ENCODE measurements around the gene CSTB.
"Not testable (repeated sequence)": the region's sequence is repeated elsewhere in the genome, so short reads cannot be mapped to it uniquely, and the experiment has no call there.

Gene CSTB, protein sequence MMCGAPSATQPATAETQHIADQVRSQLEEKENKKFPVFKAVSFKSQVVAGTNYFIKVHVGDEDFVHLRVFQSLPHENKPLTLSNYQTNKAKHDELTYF

DNA sequence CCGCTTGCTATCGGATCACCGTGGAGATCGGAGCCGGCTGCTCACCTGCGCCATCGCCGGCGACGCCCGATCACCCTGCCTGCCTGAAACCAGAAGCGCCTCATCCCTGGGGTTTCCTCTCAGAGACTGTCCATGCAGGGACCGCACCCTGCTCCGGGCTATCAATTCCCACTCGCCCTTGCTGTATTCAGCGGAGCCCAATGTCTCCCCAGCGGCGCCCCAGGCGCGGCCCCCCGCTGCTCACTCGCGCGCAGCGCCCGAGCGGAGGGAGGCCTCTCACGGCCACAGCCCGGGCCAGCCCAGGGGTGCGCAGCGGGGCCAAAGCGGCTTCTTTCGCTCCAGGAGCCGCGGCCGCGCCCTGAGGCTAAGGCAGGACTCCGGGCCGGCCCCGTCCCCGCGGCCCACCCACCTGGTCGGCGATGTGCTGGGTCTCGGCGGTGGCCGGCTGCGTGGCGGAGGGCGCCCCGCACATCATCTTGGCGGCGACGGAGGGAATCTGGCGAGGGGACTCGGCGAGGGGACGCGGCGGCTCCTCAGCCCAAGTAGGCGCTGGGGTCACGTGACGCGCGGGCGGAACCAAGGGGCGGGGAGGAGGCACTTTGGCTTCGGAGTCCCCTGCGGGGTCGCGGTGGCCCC is at the start of gene CSTB:
Gene CSTB (minus strand): TSS at position 514 of the 636 bp plus-strand sequence. CDS start 39 bp downstream, at position 475.
- H3K27ac Mint-ChIP-seq: peak within 1 kb of the TSS; percentile 78
- ATAC-seq: peak; percentile 83
- peaks cover 7% of the 10 kb centered on the region for H3K9me3 Mint-ChIP-seq
- peak within 1 kb of the TSS; percentile 88 for H3K4me3 Mint-ChIP-seq
- H3K4me1 Mint-ChIP-seq: peaks cover 61% of the 10 kb centered on the region
- peaks cover 33% of the 10 kb centered on the region for H3K36me3 Mint-ChIP-seq
- H3K27me3 Mint-ChIP-seq: no peaks in the 10 kb centered on the region

DNA sequence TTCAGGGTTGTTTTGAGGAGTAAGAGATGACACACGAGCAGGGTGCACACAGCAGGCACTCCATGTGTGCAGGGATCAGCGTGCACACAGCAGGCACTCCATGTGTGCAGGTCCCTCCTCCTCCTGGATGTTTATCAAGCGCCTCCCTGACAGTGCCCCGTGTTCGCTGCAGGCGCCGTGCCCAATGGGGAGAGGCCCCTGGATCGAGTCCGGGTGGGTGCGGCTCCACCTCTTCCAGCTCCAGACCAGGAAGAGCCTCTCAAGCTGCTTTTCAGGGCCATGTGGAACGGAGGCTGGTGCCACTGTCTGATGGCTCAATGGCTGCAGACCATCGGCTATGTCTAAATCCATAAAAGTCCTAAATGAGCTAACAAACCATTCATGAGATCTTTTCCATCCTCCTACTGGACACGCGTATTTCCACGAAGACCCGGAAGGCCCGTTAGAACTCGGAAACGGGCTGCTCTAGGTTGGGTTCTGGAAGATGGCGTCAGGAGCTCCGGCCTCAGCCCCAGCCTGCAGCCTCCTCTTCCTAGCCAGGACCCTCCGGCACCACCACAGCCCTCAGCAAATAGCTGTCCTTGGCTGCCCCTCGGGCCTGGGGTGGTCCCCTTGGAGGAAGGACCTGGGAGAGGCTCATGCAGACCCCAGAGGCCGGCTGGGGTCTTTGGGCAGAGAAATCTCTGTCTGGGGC is 49.3 kb upstream of the CSTB start:
- no peaks in the 10 kb centered on the region for H3K9me3 Mint-ChIP-seq
- H3K27me3 Mint-ChIP-seq: peaks cover 27% of the 10 kb centered on the region
- H3K4me1 Mint-ChIP-seq: no peaks in the 10 kb centered on the region
- H3K36me3 Mint-ChIP-seq: no peaks in the 10 kb centered on the region
- no peak for ATAC-seq
- H3K4me3 Mint-ChIP-seq: no peak overlapping the region
- no peak overlapping the region for H3K27ac Mint-ChIP-seq

DNA sequence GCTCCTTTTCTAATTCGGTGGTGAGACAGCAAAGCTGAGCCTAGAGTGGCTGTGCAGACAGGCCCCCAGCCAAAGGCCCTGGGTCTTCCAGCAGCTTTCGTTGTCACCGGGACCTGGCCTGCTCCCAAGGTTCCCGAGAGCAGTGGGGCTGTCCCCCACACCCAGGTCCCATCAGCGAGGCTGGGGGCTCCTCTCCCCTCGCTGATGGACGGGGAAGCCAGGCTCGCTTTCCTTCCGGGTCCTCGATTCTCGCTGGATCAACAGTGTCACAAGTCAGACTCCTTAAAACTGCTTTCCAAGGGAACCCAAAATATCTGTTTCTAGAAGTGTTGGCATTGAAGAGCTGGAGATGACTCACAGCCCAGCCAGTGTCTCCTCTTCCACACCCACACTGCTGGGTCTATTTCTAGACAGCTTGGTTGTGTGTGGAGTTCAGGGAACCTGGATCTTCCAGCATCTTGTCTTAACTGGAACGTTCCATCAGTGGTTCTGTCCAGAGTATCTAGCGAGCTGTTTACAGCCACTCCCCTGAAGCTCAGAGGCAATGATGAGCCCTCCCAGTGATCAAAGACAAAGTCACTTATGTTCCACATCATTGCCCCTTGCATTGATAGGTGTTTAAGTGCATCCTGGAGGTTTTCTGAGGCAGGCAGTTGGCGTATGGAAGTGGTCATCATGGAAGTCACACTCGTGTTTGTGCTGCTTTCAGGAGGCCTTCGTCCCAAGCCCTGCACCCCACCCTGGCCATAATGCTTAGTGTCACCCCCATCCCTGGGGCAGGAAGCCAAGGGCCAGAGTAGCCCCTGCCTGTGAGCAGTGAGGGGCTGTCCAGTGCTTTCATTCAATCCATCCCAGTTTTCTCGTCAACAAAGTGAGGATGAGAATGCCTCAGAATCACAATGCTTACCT is 48.5 kb upstream of the CSTB start:
- peaks cover 19% of the 10 kb centered on the region for H3K27me3 Mint-ChIP-seq
- no peak overlapping the region for H3K27ac Mint-ChIP-seq
- H3K4me3 Mint-ChIP-seq: no peak overlapping the region
- H3K36me3 Mint-ChIP-seq: no peaks in the 10 kb centered on the region
- H3K9me3 Mint-ChIP-seq: no peaks in the 10 kb centered on the region
- ATAC-seq: no peak
- H3K4me1 Mint-ChIP-seq: no peaks in the 10 kb centered on the region

DNA sequence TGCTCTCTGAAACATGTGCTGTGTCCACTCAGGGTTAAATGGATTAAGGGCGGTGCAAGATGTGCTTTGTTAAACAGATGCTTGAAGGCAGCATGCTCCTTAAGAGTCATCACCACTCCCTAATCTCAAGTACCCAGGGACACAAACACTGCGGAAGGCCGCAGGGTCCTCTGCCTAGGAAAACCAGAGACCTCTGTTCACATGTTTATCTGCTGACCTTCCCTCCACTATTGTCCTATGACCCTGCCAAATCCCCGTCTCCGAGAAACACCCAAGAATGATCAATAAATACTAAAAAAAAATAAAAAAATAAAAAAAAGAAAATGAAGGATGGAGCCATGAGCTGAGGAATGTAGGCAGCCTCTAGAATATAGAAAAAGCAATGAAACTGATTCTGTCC is 46.6 kb upstream of the CSTB start:
- not testable (repeated sequence) for H3K27ac Mint-ChIP-seq, H3K36me3 Mint-ChIP-seq, H3K9me3 Mint-ChIP-seq, H3K4me3 Mint-ChIP-seq, H3K4me1 Mint-ChIP-seq, ATAC-seq
- peaks cover 28% of the 10 kb centered on the region for H3K27me3 Mint-ChIP-seq

DNA sequence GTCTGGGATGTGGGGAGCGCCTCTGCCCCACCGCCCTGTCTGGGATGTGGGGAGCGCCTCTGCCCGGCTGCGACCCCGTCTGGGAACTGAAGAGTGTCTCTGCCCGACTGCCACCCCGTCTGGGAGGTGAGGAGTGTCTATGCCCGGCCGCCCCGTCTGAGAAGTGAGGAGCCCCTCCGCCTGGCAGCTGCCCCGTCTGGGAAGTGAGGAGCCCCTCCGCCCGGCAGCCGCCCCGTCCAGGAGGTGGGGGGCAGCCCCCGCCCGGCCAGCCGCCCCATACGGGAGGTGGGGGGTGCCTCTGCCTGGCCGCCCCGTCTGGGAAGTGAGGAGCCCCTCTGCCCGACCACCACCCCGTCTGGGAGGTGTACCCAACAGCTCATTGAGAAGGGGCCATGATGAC is 46.1 kb upstream of the CSTB start:
- not testable (repeated sequence) for H3K4me1 Mint-ChIP-seq, ATAC-seq, H3K27ac Mint-ChIP-seq, H3K9me3 Mint-ChIP-seq, H3K4me3 Mint-ChIP-seq, H3K36me3 Mint-ChIP-seq
- peaks cover 31% of the 10 kb centered on the region for H3K27me3 Mint-ChIP-seq

DNA sequence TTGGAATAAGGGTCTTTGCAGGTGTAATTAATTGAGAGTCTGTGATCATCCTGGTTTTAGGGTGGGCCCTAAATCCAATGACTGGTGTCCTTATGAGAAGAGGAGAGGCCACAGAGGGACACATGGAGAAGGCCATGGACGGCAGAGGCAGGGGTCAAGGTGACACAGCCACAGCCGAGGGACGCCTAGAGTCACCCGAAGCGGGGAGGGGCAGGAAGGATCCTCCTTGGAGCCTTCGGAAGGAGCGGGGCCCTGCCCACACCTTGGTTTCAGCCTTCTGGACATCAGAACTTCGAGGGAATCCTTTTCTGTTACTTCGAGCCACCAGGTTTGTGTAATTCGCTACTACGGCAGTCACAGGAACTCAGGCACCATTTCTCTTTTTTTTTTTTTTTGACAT is 44.4 kb upstream of the CSTB start:
- peaks cover 7% of the 10 kb centered on the region for H3K4me1 Mint-ChIP-seq
- H3K27me3 Mint-ChIP-seq: peaks cover 27% of the 10 kb centered on the region
- ATAC-seq: no peak
- no peak overlapping the region for H3K27ac Mint-ChIP-seq
- peaks cover 7% of the 10 kb centered on the region for H3K36me3 Mint-ChIP-seq
- peaks cover 5% of the 10 kb centered on the region for H3K9me3 Mint-ChIP-seq
- H3K4me3 Mint-ChIP-seq: no peak overlapping the region

DNA sequence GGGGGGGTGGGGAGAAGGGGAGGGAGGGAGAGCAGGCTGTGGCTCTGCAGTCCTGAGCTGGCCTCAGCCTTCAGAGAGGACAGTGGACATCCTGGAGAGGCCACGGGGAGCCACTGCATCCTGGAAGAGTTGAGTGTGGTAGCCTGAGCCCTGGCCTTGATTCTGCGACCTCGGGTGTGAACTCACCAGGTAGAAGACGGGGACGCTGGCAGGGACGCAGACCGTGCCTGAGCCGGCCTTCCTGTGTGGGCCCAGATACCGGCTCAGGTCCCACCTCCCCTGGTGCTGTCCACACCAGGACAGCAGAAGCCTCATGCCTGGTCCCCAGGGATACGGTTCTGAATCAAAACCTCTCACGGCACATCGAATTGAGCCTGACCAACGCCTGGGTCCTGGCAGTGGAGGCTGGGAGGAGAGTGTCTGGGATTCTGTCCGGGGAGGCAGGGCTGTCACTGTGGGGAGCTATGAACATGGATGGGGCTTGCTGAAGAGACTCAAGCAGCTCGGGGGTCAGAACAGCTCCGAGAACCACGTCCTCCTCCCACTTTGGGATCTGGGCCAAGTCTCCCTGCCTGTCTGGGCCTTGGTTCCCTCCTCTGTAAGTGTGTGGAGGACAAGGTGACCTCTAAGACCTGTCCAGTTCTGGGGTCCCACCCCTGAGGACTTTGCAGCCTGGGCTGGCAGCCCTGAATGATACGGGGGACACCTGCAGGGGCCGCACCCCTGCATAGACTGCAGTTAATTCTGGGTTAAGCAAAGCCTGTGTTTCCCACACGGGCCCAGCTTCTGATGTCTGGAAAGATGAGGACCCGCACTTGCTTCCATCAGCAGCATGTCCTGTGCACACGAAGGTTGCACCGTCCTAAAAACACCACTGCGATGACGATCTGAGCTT is 43.6 kb upstream of the CSTB start:
- H3K36me3 Mint-ChIP-seq: peaks cover 7% of the 10 kb centered on the region
- peaks cover 33% of the 10 kb centered on the region for H3K27me3 Mint-ChIP-seq
- no peak for ATAC-seq
- peaks cover 11% of the 10 kb centered on the region for H3K4me1 Mint-ChIP-seq
- no peak overlapping the region for H3K4me3 Mint-ChIP-seq
- H3K9me3 Mint-ChIP-seq: peaks cover 5% of the 10 kb centered on the region
- H3K27ac Mint-ChIP-seq: no peak overlapping the region

DNA sequence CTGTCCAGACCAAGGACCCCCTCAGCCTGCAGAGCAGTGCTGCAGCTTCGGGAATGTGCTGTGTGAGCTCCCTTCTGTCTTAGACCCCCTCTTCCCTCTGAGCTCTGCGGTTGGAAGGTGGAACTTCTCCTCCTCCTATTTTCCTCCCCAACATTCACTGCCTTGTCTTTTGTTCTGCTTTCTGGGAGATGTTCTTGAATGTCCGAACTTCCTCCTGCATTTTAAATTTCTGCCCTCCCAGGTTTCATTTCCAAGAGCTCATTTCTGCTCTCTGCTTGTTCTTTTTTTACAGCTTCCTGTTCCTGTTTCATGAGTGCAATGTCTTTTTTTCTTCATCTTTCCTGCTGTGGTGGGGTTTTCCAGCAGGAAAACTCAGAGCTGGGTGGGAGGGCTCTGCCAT is 42.6 kb upstream of the CSTB start:
- Mint-ChIP-seq H3K36me3 (peaks cover 7% of the 10 kb centered on the region), H3K4me1 (peaks cover 15% of the 10 kb centered on the region), H3K27me3 (peaks cover 41% of the 10 kb centered on the region), H3K4me3 (no peak overlapping the region), H3K27ac (no peak overlapping the region), H3K9me3 (peaks cover 5% of the 10 kb centered on the region)
- ATAC-seq: no peak

DNA sequence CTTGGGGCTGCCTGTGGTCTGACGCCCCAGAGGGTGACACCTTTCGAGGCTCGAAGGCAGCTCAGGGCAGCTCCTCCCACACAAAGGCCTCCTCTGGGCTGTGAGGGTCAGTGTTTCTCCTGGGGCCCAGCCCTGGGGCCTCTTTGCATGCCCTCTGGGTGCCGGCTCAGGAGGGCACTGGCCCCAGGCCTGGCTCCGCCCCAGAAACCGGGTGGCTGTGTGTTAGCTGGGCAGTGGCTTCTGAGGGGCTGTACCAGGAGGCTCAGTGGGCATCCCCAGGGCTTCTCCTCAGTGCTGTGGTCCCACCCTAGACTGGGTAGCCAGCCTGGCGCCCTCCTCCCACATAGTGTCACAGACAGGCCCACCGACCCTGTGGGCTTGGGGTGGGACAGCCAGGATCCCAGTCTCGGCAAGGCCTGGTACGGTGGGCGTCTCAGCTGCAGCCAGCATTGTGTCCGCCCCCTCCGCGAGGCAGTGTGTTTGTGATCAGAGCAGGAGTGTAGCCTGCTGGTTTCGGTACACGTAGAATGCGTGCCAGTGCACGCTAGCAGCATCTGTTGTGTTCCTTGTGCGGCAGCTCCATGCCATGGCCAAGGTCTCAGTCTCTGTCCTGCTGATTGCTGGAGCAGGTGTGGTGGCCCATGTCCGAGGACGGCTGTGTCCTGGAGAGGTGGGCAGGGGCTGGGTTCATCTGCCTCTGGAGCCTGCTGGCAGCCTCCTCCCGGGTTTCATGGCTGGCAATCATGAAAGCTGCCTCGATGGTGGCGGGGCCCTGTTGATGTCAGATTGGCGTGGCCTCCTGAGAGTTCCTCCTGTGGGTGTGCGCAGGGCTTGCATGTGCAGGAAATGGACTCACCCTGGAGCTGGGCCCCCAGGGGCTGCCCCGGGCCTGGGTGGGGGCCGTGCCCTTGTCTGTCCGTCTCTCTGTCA is 41.3 kb upstream of the CSTB start:
- peaks cover 46% of the 10 kb centered on the region for H3K27me3 Mint-ChIP-seq
- peaks cover 19% of the 10 kb centered on the region for H3K4me1 Mint-ChIP-seq
- H3K9me3 Mint-ChIP-seq: peaks cover 5% of the 10 kb centered on the region
- peaks cover 7% of the 10 kb centered on the region for H3K36me3 Mint-ChIP-seq
- peak; percentile 13 for ATAC-seq
- no peak overlapping the region for H3K27ac Mint-ChIP-seq
- no peak overlapping the region for H3K4me3 Mint-ChIP-seq

DNA sequence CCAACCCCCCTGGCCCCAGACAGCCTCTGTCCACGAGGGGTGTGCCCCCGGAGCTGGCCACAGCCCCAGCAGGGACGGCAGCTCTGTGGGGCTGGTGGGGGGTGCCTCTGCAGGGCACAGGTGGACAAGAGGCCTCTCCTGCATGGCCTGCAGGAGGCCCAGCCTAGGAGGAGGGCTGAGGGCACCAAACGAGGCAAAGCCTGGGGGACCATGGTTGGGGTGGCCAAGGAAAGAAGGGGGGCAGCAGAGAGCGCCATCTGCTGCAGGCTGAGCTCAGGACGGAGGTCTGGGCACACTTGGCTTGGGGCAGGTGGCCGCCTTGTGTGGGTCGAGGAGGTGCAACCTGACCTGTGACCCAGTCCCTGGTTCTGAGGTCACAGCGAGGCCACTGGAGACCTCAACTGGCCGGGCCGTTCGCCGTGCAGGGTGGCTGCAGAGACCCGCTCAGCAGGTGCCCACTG is 40.5 kb upstream of the CSTB start:
- H3K9me3 Mint-ChIP-seq: peaks cover 5% of the 10 kb centered on the region
- H3K27me3 Mint-ChIP-seq: peaks cover 51% of the 10 kb centered on the region
- H3K27ac Mint-ChIP-seq: no peak overlapping the region
- H3K4me3 Mint-ChIP-seq: no peak overlapping the region
- peaks cover 7% of the 10 kb centered on the region for H3K36me3 Mint-ChIP-seq
- H3K4me1 Mint-ChIP-seq: peaks cover 22% of the 10 kb centered on the region
- no peak for ATAC-seq

DNA sequence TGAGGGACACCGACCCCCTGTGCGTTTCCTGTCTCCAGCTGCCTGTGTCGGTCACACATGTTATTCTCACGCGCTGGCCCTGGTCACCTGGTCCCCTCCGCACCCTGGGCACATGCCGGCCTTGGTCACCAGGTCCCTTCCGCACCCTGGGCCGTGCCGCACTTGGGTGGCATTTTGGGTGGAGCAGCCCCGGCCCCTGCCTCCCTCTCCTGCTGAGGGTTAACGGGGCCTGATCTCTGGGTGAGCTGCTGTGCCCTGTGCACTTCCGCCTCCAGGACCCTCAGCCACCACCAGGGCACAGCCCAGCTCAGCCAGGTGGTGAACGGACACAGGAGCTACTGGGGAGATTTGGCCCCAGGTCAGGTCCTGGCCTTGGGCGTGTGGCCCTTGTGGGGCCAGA is 39.9 kb upstream of the CSTB start:
- H3K36me3 Mint-ChIP-seq: peaks cover 7% of the 10 kb centered on the region
- H3K27ac Mint-ChIP-seq: no peak overlapping the region
- no peak for ATAC-seq
- H3K9me3 Mint-ChIP-seq: peaks cover 5% of the 10 kb centered on the region
- H3K4me3 Mint-ChIP-seq: no peak overlapping the region
- H3K27me3 Mint-ChIP-seq: peaks cover 54% of the 10 kb centered on the region
- peaks cover 27% of the 10 kb centered on the region for H3K4me1 Mint-ChIP-seq

DNA sequence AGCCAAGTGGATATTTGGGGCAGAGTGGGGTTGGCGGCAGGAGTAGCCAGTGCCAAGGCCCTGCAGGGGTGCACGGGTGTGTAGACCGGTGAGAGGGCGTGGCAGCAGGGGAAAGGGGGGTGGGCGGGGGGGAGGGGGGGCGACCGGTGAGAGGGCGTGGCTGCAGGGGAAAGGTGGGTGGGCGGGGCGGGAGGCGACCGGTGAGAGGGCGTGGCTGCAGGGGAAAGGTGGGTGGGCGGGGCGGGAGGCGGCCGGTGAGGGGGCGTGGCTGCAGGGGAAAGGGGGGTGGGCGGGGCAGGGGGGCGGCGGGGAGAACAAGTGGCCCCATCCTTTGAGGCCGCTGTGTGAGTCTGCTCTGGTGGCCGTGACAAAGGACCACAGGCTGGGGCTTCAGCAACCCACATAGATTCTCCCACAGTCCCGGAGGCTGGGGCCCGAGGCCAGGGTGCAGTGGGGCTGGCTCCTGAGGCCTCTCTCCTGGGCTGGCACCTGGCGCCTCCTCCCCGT is 39.1 kb upstream of the CSTB start:
- H3K4me1 Mint-ChIP-seq: peaks cover 34% of the 10 kb centered on the region
- H3K27ac Mint-ChIP-seq: no peak overlapping the region
- no peak overlapping the region for H3K4me3 Mint-ChIP-seq
- peaks cover 13% of the 10 kb centered on the region for H3K36me3 Mint-ChIP-seq
- H3K9me3 Mint-ChIP-seq: peaks cover 5% of the 10 kb centered on the region
- H3K27me3 Mint-ChIP-seq: peaks cover 63% of the 10 kb centered on the region
- no peak for ATAC-seq

DNA sequence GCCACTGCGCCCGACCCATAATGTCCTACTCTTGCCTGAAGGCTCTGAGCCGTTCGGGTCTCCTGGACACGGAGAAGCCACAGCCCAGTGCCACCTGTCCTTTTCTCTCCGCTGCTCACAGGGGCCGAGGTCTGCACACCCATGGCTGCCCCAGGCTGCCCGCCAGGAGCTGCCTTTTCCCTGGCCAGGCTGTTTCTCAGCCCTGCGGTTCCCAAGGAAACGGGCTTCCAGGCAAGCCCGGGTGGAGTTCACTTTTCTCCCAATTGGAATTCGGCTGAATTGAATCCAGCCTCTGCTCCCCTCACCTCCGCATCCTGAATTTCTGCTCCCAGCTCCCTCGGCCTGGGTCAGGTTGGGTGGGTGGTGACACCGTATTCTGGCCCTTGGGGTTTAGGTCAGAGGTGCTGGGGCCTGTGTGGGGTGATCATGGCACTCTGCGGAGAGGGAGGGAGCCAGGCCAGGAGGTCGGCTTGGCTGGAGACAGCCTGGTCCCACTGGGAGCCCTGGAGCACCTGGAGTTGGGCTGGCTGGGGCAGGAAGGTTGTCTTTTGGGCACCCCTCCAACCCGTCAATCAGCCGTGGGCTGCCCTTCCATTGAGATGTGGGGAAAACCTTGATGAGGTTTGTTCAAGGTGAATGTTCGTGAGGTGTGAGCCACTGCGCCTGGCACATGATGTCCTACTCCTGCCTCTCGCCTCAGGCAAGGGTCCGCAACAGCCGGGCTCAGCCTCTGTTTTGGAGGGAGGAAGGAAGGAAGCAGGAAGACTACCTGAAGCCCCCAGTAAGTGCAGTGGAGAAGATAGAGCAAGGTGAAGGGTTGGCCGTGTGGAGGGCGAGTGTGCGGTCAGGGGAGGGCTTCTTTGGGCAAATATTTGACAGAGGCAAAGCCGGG is 38.4 kb upstream of the CSTB start:
- no peak for ATAC-seq
- Mint-ChIP-seq H3K4me3 (no peak overlapping the region), H3K36me3 (peaks cover 17% of the 10 kb centered on the region), H3K27ac (no peak overlapping the region), H3K27me3 (peaks cover 67% of the 10 kb centered on the region), H3K9me3 (peaks cover 5% of the 10 kb centered on the region), H3K4me1 (peaks cover 40% of the 10 kb centered on the region)
